ENCODE data around the gene VPS11.
"Not testable (repeated sequence)": the region's sequence is repeated elsewhere in the genome, so short reads cannot be mapped to it uniquely, and the experiment has no call there.

VPS11 gene

DNA sequence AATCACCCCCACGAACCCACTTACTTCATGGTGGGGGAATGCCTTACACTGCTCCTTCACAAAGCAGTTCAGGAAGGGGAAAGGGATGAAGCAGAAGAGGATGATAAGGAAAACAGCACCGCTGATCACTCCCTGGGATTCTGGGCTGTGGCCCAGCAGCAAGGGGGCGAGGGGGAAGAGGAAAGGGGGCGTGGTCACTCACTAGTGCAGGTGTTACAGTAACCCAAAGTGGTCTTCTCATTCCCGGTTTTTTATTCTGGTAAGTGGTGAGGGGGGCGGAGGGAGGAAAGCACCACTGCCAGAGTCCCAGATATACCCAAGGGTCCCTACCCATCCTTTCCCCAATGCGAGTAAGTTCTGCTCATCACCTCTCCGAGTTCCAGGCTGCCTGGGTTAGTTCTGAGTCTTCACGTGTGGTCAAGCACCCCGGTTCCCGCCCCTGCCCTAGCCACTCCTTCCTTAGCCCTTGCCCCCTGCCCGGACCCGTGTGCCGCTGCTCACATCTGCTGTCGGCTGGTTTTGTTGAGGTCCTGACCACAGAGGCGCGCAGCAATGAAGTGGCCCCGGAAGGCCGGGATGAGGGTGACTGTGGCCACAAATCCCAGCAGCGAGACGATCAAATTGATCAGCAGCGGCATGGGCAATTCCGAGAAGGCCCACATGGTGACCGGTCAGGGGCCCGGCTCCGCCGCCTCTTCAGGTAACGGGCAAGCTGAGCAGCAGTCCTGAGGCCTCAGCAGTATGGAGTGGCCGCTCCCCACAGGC lies 33.6 kb downstream of the VPS11 start:
- H3K27me3 Mint-ChIP-seq: no peaks in the 10 kb centered on the region
- peaks cover 44% of the 10 kb centered on the region for H3K4me1 Mint-ChIP-seq
- peak overlapping the region; percentile 71 to 84 for H3K4me3 Mint-ChIP-seq
- H3K9me3 Mint-ChIP-seq: no peaks in the 10 kb centered on the region
- peak overlapping the region; percentile 98 to 99 for H3K27ac Mint-ChIP-seq
- ATAC-seq: peak; percentile 51
- DNase-seq: no peak

GRCh38 chr11:119101759-119102423 lies 34.3 kb downstream of the VPS11 start, which contains the start of gene DPAGT1:
Gene DPAGT1 (minus strand): TSS chr11:119101853. CDS start chr11:119101655, 198 bp downstream.
- ATAC-seq: peak; percentile 90
- Mint-ChIP-seq H3K4me3 (peak within 1 kb of the TSS; percentile 71 to 84), H3K4me1 (peaks cover 46% of the 10 kb centered on the region), H3K27me3 (no peaks in the 10 kb centered on the region), H3K9me3 (no peaks in the 10 kb centered on the region), H3K27ac (peak within 1 kb of the TSS; percentile 98 to 99)
- peak; percentile 85 to 86 for DNase-seq

- H3K9me3 Mint-ChIP-seq, ATAC-seq, H3K27ac Mint-ChIP-seq, DNase-seq, H3K27me3 Mint-ChIP-seq: not testable (repeated sequence)
- H3K4me1 Mint-ChIP-seq: peaks cover 47% of the 10 kb centered on the region
- H3K4me3 Mint-ChIP-seq: peak overlapping the region; percentile 71 to 84
These were observed 35.6 kb downstream of the VPS11 start for GRCh38 chr11:119103161-119103664.

GRCh38 chr11:119103793-119104192 lies 36.2 kb downstream of the VPS11 start:
- no peak overlapping the region for H3K27ac Mint-ChIP-seq
- H3K4me3 Mint-ChIP-seq: no peak overlapping the region
- ATAC-seq (no peak), DNase-seq (no peak)
- no peaks in the 10 kb centered on the region for H3K9me3 Mint-ChIP-seq
- no peaks in the 10 kb centered on the region for H3K27me3 Mint-ChIP-seq
- H3K4me1 Mint-ChIP-seq: peaks cover 48% of the 10 kb centered on the region

DNA sequence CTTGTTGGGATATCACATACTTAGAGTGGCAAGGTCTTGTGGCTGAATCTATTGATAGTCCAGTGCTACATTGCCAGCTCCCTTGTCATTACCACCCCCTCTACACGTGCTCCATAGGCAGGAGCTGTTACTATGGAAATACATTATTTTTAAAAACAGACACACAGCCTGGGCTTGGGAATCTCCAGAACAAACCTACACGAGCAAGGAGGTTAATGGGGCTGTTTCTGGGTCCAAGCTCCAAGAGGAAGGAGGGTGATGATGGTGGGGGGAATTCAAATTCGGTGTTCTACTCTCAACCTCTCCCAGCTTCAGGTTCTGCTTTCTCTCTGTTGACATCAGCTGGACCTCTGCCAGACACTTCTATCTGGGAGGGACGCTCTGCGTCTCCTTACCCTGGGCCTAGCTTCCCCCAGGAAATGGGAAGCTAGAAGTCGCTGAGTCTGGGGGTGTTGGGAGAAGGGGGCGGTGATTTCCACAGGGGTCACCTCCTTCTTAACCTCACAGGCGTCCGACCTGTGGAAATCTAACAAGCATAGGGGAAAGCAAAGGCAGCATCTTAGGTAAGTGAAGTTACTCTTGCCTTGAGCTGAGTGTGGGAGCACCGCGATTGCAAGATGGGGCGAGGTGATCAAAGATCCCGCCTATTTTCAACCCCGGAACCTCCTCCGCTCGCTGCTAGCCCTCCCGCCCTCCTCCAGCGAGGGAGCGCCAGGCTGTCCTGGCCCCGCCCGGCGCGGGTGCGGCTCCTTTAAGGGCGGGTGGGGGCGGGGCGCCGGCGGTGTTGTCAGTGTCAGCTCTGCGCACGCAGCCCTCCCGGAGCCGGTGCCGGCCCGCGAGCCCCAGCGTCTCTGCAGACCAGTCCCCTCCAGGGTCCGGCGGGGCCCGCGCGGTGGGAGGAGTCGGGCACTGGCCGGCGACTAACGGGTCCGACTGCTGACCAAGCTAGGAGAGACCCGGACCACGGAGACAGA lies 39.2 kb downstream of the VPS11 start, which contains the start of gene C2CD2L:
C2CD2L (plus strand) TSS at position 781 of the 974 bp plus-strand sequence. CDS start 398 bp downstream, outside the sequence.
- H3K4me3 Mint-ChIP-seq: peak within 1 kb of the TSS; percentile 96
- peak within 1 kb of the TSS; percentile 97 for H3K27ac Mint-ChIP-seq
- no peaks in the 10 kb centered on the region for H3K27me3 Mint-ChIP-seq
- ATAC-seq: peak; percentile 93
- peaks cover 56% of the 10 kb centered on the region for H3K4me1 Mint-ChIP-seq
- no peaks in the 10 kb centered on the region for H3K9me3 Mint-ChIP-seq
- DNase-seq: peak; percentile 86 to 91

DNA sequence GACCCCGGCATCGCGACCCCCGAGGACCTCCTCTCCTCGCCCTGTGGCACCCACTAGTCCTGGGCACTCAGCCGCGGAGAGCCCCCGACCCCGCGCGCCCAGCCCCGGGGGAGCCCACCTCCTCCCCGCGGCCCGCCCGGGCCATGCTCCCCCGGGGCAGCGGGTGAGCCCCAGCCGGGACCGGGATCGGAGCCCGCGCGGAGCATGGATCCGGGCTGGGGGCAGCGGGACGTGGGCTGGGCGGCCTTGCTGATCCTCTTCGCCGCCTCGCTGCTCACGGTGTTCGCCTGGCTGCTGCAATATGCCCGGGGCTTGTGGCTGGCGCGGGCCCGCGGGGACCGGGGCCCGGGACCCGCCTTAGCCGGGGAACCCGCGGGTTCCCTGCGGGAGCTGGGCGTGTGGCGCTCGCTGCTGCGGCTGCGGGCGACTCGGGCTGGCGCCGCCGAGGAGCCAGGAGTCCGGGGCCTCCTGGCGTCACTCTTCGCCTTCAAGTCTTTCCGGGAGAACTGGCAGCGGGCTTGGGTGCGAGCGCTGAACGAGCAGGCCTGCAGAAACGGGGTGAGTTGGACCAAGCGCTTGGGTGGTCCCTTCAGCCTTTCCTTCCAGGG lies 40.0 kb downstream of the VPS11 start:
- peak overlapping the region; percentile 96 for H3K4me3 Mint-ChIP-seq
- peaks cover 57% of the 10 kb centered on the region for H3K4me1 Mint-ChIP-seq
- no peaks in the 10 kb centered on the region for H3K9me3 Mint-ChIP-seq
- no peaks in the 10 kb centered on the region for H3K27me3 Mint-ChIP-seq
- H3K27ac Mint-ChIP-seq: peak overlapping the region; percentile 37 to 92
- peak; percentile 42 for ATAC-seq
- DNase-seq: peak in 1 of 2 donors; percentile 19

- Mint-ChIP-seq H3K27me3 (no peaks in the 10 kb centered on the region), H3K4me1 (peaks cover 60% of the 10 kb centered on the region)
- ATAC-seq: peak; percentile 43
These were observed 40.7 kb downstream of the VPS11 start for GRCh38 chr11:119108146-119108856.

DNA sequence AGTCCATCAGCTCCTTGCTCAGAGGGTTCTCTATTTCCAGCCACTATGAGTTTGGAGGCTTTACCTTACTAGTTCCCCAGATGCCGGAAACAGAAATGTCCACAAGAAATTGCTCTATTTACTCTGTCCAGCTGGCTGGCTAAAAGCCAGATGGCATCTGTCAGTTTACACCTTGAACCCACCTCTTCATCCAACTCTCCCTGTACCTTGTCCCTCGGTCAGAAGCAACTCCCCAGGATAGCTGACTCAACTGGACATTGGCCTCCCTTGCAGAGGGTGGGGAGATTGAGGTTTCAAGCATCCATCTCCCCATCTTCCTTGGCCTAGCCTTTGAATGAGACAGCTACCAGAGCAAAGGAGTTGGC lies 41.2 kb downstream of the VPS11 start:
- Mint-ChIP-seq H3K9me3 (no peaks in the 10 kb centered on the region), H3K4me3 (peak overlapping the region; percentile 96), H3K4me1 (peaks cover 63% of the 10 kb centered on the region), H3K27me3 (no peaks in the 10 kb centered on the region), H3K27ac (no peak overlapping the region)
- no peak for DNase-seq
- no peak for ATAC-seq

More at GRCh38 chr11:119108146-119108856, 40.7 kb downstream of the VPS11 start:
- Mint-ChIP-seq H3K27ac (peak overlapping the region; percentile 92), H3K4me3 (peak overlapping the region; percentile 96), H3K9me3 (no peaks in the 10 kb centered on the region)
- DNase-seq: peak in 1 of 2 donors; percentile 50

DNA sequence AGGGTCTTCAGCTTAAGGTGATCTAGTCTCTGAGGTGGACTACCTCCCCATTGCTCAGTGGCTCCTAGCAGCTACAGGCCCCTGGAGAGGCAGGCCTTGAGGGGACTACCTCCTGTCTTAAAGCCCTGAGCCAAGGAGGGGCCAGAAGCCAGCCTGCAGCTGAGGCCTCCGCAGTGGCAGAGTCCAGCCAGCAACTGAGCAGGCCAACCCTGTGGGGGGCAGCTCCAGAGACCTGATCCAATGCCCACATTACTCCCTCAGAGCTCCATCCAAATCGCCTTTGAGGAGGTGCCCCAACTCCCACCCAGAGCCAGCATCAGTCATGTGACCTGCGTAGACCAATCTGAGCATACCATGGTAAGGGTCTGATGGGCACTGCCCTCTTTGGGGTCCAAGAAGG lies 42.2 kb downstream of the VPS11 start:
- H3K4me1 Mint-ChIP-seq: peaks cover 69% of the 10 kb centered on the region
- peak overlapping the region; percentile 96 for H3K4me3 Mint-ChIP-seq
- DNase-seq: no peak
- no peak overlapping the region for H3K27ac Mint-ChIP-seq
- ATAC-seq: no peak
- no peaks in the 10 kb centered on the region for H3K27me3 Mint-ChIP-seq
- H3K9me3 Mint-ChIP-seq: no peaks in the 10 kb centered on the region

DNA sequence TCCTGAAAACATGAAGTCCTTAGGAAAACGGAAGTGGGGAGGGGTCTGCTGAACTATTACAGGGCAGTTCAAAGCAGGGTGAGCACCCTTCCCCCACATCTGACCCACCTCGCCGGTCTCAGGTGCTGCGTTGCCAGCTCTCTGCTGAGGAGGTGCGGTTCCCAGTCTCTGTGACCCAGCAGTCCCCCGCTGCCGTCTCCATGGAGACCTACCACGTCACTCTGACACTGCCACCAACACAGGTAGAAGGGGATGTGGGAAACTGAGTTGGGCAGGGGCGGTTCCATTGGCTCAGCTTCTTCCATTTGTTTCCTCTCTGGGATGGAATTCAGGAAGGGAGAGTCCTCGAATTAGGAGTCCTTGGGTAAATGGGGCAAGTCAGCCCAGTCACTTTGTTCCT lies 42.8 kb downstream of the VPS11 start:
- no peaks in the 10 kb centered on the region for H3K27me3 Mint-ChIP-seq
- H3K9me3 Mint-ChIP-seq: no peaks in the 10 kb centered on the region
- no peak overlapping the region for H3K4me3 Mint-ChIP-seq
- H3K27ac Mint-ChIP-seq: peak overlapping the region in 1 of 2 donors; percentile 44
- ATAC-seq (no peak), DNase-seq (no peak)
- H3K4me1 Mint-ChIP-seq: peaks cover 70% of the 10 kb centered on the region

DNA sequence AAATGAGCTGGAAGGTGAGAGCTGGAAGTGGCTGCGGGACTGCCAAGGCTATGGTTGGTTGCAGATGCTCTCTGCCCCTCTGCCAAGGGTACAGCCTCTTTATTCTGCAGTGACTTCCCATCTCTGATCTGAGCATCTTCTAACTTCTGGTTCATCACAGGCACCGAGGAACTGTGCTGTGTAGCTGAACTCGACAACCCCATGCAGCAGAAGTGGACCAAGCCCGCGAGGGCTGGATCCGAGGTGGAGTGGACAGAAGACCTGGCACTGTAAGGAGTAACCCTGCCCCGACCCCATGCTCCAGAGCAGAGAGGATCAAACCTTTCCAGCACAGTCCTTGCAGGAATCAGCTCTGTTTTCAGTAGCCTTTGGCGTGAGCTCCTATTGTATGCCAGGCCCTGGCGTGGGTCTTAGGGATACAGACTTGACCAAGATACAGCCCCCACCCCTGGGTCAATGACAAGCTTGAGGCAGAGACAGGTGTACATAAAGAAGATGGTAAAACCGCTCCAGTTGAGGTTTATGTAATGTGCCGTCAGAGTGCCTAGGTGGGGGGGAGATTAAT lies 43.8 kb downstream of the VPS11 start:
- Mint-ChIP-seq H3K4me1 (peaks cover 73% of the 10 kb centered on the region), H3K27me3 (no peaks in the 10 kb centered on the region), H3K4me3 (no peak overlapping the region), H3K9me3 (no peaks in the 10 kb centered on the region), H3K27ac (no peak overlapping the region)
- ATAC-seq (no peak), DNase-seq (no peak)

GRCh38 chr11:119112314-119113020 lies 44.8 kb downstream of the VPS11 start:
- Mint-ChIP-seq H3K4me3 (no peak overlapping the region), H3K4me1 (peaks cover 77% of the 10 kb centered on the region), H3K27ac (peak overlapping the region in 1 of 2 donors; percentile 5), H3K9me3 (no peaks in the 10 kb centered on the region), H3K27me3 (no peaks in the 10 kb centered on the region)
- no peak for DNase-seq
- ATAC-seq: no peak

- Mint-ChIP-seq H3K4me1 (peaks cover 71% of the 10 kb centered on the region), H3K27ac (no peak overlapping the region)
These were observed 46.1 kb downstream of the VPS11 start for GRCh38 chr11:119113716-119114115.

More at GRCh38 chr11:119113716-119114115, 46.1 kb downstream of the VPS11 start:
- Mint-ChIP-seq H3K4me3 (no peak overlapping the region), H3K9me3 (no peaks in the 10 kb centered on the region), H3K27me3 (no peaks in the 10 kb centered on the region)
- DNase-seq (no peak), ATAC-seq (no peak)
